Tibial artery (tissue), 4 donors: Measurements from ENCODE around the gene PRKAG2.
A peak's percentile ranks its signal among the peaks of the same experiment; 100 is the strongest.

Experiments
- DNase-seq, 2 donors: peaks; one replicate each; pipeline ENCODE4 v3.0.0-alpha.2; 2019
- H3K27ac ChIP-seq, 2 donors: fragments of 200-600 bp; sonication (generic) in 1 of 2; 1 replicate in 1 of 2; 2 replicates in 1 of 2; pipeline ENCODE4 v1.5.1; 2018 to 2019; ENCODE audit warnings: mild to moderate bottlenecking in 1 of 2
- H3K27me3 ChIP-seq, 2 donors: fragments of 200-600 bp; sonication (generic) in 1 of 2; one replicate each; pipeline versions ENCODE4 v1.5.1 to v1.6.0; 2016 to 2019
- H3K36me3 ChIP-seq, 3 donors: fragments of 200-600 bp; sonication (generic) in 2 of 3; one replicate each; pipeline ENCODE4 v1.5.1; 2016 to 2019; ENCODE audit warnings: mild to moderate bottlenecking in 2 of 3
- H3K4me1 ChIP-seq, 4 donors: fragments of 200-600 bp; sonication (generic) in 2 of 4; 1 replicate in 3 of 4; 2 replicates in 1 of 4; pipeline ENCODE4 v1.5.1; 2016 to 2019
- H3K4me3 ChIP-seq, 2 donors: fragments of 200-600 bp; sonication (generic) in 1 of 2; 1 replicate in 1 of 2; 2 replicates in 1 of 2; pipeline ENCODE4 v1.5.1; 2018 to 2019; ENCODE audit warnings: mild to moderate bottlenecking in 2 of 2
- H3K9me3 ChIP-seq, 3 donors: fragments of 200-600 bp; sonication (generic) in 1 of 3; one replicate each; pipeline ENCODE4 v1.5.1; 2016 to 2019
- intact Hi-C: fragments of 100-400 bp; cut with DNase I; formaldehyde crosslinking; loops from one replicate; pipeline ENCODE4 v1.15.0; 2023; ENCODE audit warnings: low total_unique reads
- TF ChIP-seq, protein P1 (sequence below), 2 experiments: fragments of 200-600 bp in 1 of 2; fragments of 450-650 bp in 1 of 2; IDR thresholded peaks; one replicate each; pipeline ENCODE4 v1.5.1; 2017 to 2019; ENCODE audit warnings: antibody characterized with exemption in 2 of 2, mild to moderate bottlenecking in 1 of 2, moderate library complexity in 1 of 2

PRKAG2 gene

DNA sequence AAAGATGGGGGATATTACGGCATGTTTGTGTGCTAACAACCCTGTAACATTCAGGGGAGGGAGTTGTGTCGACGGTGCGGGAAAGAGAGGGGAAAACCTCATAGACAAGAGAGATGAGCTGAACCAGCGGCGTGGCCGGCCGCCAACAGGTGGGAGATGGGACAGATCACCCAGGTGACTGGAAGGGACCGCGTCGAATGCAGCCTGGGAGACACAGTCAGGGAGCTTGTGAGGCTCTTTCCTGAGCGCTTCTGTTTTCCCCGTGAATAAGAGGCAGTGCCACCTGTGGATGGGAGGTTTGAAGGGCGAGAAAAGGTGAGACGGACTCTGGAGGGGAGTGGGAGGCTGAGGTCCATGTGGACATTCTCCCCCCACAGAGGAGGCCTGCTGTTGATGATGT, 9.9 kb upstream of the PRKAG2 start:
- H3K27me3 ChIP-seq: peaks cover 0 to 49% of the 10 kb centered on the region in 2 donors
- no peaks in the 10 kb centered on the region for H3K4me1 ChIP-seq
- no peaks in the 10 kb centered on the region for H3K36me3 ChIP-seq
- intact Hi-C loops: no loop called here
- TF ChIP-seq, protein P1, sequence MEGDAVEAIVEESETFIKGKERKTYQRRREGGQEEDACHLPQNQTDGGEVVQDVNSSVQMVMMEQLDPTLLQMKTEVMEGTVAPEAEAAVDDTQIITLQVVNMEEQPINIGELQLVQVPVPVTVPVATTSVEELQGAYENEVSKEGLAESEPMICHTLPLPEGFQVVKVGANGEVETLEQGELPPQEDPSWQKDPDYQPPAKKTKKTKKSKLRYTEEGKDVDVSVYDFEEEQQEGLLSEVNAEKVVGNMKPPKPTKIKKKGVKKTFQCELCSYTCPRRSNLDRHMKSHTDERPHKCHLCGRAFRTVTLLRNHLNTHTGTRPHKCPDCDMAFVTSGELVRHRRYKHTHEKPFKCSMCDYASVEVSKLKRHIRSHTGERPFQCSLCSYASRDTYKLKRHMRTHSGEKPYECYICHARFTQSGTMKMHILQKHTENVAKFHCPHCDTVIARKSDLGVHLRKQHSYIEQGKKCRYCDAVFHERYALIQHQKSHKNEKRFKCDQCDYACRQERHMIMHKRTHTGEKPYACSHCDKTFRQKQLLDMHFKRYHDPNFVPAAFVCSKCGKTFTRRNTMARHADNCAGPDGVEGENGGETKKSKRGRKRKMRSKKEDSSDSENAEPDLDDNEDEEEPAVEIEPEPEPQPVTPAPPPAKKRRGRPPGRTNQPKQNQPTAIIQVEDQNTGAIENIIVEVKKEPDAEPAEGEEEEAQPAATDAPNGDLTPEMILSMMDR (IDR thresholded peaks at IDR 0.05): no peak
- no peak overlapping the region for H3K27ac ChIP-seq
- no peak overlapping the region for H3K4me3 ChIP-seq
- H3K9me3 ChIP-seq: no peaks in the 10 kb centered on the region
- DNase-seq: peak in 1 of 2 donors; percentile 53

DNA sequence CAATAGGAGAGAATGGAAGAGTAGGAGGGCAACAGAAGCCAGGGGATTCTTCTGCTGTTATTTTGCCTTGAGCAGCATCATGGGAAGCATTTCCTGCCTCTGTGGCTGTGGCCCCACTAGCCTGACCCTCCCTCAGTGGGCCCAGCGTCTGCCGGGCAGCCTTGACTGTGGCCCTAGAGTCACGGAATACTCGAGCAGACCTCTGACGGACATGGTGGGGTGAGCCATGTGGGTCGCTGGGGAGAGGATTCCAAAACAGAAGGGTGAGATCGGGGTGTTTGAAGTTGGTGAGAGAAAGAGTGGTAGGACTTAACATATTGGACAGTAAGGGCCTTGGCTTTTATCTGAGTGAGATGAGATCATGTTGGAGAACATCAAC, 8.3 kb upstream of the PRKAG2 start:
- Histone ChIP-seq H3K27me3 (peaks cover 0 to 33% of the 10 kb centered on the region in 2 donors), H3K9me3 (no peaks in the 10 kb centered on the region), H3K4me1 (no peaks in the 10 kb centered on the region), H3K27ac (no peak overlapping the region), H3K4me3 (no peak overlapping the region), H3K36me3 (no peaks in the 10 kb centered on the region)
- TF ChIP-seq, protein P1 (IDR thresholded peaks at IDR 0.05): no peak
- intact Hi-C loops: no loop called here
- peak in 1 of 2 donors; percentile 33 for DNase-seq

DNA sequence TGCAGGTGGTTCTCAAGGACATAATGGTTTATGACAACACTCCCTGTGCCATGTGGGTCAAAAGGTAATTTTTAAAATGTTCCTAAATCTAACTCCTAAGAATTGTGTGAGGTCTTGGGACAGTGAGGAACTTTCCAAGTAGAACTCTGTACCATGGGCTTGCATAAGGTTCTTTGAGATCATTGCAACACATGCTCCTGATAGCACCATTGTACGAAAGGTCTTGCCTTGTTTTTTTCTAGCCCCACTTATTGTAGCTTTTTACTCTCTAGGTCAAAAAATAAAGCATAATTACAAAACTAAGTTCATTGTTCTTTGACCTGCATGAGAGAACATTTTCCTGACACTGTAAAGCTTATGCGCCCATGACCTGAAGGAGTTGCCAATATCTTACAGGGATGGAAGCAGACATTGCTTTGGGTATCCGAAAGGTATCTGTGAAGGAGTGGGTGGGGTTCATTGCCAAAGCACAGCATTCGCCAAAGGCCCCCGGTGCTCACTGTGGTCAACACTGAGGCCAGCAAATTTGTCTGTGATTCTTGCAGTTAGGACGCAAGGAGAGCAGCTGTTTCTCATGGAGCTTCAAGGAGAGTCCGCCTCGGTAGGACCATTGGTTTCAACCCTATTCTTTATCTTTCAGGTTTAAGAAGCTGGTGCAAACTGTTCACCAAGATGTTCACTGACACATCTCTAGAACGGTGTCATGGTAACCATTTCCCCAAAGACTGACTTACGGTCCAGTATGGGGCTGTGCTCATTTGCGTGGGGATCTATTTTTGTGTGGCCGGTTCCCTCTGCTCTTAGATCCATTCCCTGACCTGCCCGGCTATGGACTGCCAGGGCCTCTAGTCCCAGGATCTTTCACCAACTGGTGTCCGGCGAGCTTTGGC, 7.6 kb upstream of the PRKAG2 start:
- intact Hi-C loops: no loop called here
- Histone ChIP-seq H3K4me1 (no peaks in the 10 kb centered on the region), H3K9me3 (no peaks in the 10 kb centered on the region), H3K36me3 (no peaks in the 10 kb centered on the region), H3K27me3 (peaks cover 0 to 27% of the 10 kb centered on the region in 2 donors), H3K27ac (no peak overlapping the region), H3K4me3 (no peak overlapping the region)
- DNase-seq: no peak
- TF ChIP-seq, protein P1 (IDR thresholded peaks at IDR 0.05): no peak

DNA sequence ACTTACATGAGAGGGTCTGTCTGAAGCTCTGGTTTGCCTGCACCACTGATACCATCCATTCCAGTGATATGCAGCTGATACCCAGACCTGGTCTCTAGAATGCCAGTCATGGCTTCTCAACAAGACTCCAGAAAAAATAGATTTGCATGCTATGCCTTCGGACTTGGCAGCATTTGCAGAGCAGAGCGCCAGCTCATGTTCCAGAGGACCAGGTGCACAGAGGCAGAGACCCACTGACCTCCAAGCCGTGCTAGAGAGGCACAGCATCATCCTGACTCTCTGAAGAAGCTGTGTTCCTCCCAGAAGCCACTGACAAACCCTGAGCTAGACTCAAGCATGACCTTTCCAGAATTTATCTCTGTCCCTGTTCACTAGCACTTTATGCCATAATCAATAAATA, 6.9 kb upstream of the PRKAG2 start:
- TF ChIP-seq, protein P1 (IDR thresholded peaks at IDR 0.05): no peak
- peaks cover 0 to 25% of the 10 kb centered on the region in 2 donors for H3K27me3 ChIP-seq
- intact Hi-C loops: no loop called here
- no peaks in the 10 kb centered on the region for H3K36me3 ChIP-seq
- H3K9me3 ChIP-seq: no peaks in the 10 kb centered on the region
- no peaks in the 10 kb centered on the region for H3K4me1 ChIP-seq
- no peak overlapping the region for H3K27ac ChIP-seq
- no peak overlapping the region for H3K4me3 ChIP-seq
- peak in 1 of 2 donors; percentile 24 for DNase-seq

DNA sequence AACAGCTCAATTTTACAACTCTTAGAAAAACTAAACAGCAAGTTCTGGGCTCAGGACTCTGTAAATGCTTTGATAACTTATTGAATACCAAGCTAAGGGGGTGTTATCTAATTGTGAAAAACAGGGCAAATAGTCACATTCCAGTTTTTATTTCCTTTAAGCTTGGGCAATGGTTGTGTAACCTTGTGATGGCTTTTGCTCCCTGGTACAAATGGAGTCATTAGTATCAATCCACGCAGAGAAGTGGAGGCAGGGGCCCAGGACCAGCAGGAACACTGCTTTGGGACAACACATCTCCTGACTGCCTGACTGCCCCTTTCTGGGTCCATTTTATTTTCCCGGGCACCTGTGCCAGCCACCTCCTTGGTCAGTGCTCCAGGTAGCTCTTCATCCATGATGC, 5.8 kb upstream of the PRKAG2 start:
- TF ChIP-seq, protein P1 (IDR thresholded peaks at IDR 0.05): no peak
- intact Hi-C loops: no loop called here
- H3K36me3 ChIP-seq: no peaks in the 10 kb centered on the region
- peaks cover 0 to 18% of the 10 kb centered on the region in 2 donors for H3K27me3 ChIP-seq
- DNase-seq: peak in 1 of 2 donors; percentile 13
- no peak overlapping the region for H3K27ac ChIP-seq
- peaks cover 0 to 8% (median 5%) of the 10 kb centered on the region in 4 donors for H3K4me1 ChIP-seq
- no peak overlapping the region for H3K4me3 ChIP-seq
- H3K9me3 ChIP-seq: no peaks in the 10 kb centered on the region
